ENCODE data around the gene RNF220. TPM values are rescaled to one million over a fixed set of nuclear protein-coding genes. Genes with fewer than 3 reads are reported as not detected.

Gene RNF220
- 62.6 TPM for total RNA-seq
- long read RNA-seq, partial matches to known transcripts: 12 of 105 reads
- long read RNA-seq, other reads (novel, unspliced or antisense): 89 of 105 reads

- intact Hi-C loops (cut with micrococcal nuclease): no loop called here
- TF ChIP-seq, protein P1, sequence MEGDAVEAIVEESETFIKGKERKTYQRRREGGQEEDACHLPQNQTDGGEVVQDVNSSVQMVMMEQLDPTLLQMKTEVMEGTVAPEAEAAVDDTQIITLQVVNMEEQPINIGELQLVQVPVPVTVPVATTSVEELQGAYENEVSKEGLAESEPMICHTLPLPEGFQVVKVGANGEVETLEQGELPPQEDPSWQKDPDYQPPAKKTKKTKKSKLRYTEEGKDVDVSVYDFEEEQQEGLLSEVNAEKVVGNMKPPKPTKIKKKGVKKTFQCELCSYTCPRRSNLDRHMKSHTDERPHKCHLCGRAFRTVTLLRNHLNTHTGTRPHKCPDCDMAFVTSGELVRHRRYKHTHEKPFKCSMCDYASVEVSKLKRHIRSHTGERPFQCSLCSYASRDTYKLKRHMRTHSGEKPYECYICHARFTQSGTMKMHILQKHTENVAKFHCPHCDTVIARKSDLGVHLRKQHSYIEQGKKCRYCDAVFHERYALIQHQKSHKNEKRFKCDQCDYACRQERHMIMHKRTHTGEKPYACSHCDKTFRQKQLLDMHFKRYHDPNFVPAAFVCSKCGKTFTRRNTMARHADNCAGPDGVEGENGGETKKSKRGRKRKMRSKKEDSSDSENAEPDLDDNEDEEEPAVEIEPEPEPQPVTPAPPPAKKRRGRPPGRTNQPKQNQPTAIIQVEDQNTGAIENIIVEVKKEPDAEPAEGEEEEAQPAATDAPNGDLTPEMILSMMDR (IDR thresholded peaks at IDR 0.05; ENCODE audit: borderline replicate concordance): peak; percentile 19
- Histone ChIP-seq H3K9me3 (replicated peaks) (no peaks in the 10 kb centered on the region), H3K4me3 (peak within 1 kb of the TSS; percentile 68), H3K27me3 (ENCODE audit: low read depth) (peaks cover 97% of the 10 kb centered on the region), H3K27ac (replicated peaks) (peak within 1 kb of the TSS; percentile 71), H3K36me3 (no peaks in the 10 kb centered on the region), H3K4me1 (peaks cover 47% of the 10 kb centered on the region)
- DNase-seq: peak; percentile 53
Observed at GRCh38 chr1:44405031-44405797, at the start of gene RNF220. Gene RNF220, plus strand, starts transcription at chr1:44405255.

DNA sequence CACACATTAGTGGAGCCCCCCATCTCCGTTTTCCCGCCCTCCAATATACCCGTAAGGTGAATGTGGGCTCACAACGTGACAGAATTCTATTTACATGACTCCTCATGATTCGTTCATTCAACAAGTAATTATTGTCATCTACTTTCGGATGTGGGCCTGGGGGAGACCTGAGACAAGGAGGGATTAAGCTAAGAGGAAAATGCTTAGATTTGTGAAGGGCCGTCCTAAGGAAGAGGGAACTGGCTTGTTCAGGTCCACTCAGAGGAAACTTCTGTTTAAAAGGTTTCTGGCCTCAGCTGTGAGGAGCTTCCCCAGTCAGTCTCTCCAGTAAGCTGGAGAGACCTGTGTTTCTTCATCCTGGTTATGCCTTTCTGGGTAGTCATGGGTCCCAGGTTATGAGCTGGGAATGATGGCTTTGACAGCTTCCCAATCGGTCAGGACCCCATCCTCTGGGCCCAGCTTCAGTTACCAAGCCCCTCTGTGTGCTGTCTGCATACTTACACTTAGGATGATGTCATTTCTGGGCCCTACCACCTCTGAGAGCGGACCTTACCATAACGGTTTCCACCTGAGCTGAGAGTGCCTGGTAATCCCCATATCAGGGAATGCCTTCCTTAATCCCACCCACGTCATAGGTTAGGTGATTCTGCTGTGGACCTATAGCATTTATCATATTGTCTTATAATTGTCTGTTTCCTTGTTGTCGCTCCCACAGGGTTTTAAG is 49.3 kb upstream of the RNF220 start:
- Histone ChIP-seq H3K4me1 (peaks cover 22% of the 10 kb centered on the region), H3K9me3 (replicated peaks) (no peaks in the 10 kb centered on the region), H3K27me3 (ENCODE audit: low read depth) (no peaks in the 10 kb centered on the region), H3K4me3 (peak overlapping the region; percentile 99), H3K36me3 (no peaks in the 10 kb centered on the region), H3K27ac (replicated peaks) (no peak overlapping the region)
- DNase-seq: no peak
- intact Hi-C loops (cut with micrococcal nuclease): no loop called here
- TF ChIP-seq, protein P1 (IDR thresholded peaks at IDR 0.05; ENCODE audit: borderline replicate concordance): no peak

DNA sequence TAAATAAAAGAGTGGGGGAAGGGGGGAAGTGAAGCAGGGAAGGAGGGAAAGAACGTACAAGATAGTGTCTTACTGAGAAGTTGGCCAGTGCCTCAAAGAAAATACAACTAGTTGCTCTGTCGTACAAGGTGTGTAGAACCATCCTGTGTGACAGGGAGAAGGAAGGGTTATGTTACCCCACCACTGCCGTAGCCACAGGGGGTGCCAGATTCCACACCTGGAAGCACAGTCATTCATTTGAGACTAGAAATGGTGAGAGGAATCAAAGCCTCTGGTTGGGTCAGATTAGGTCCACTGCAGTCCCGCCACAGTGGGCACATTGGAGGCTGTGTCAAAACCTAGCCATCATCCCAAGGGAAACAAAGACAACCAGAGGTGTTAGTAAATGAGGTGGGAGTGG is 47.3 kb upstream of the RNF220 start:
- intact Hi-C loops (cut with micrococcal nuclease): no loop called here
- Histone ChIP-seq H3K4me3 (no peak overlapping the region), H3K36me3 (no peaks in the 10 kb centered on the region), H3K27ac (replicated peaks) (no peak overlapping the region), H3K9me3 (replicated peaks) (no peaks in the 10 kb centered on the region), H3K4me1 (peaks cover 22% of the 10 kb centered on the region), H3K27me3 (ENCODE audit: low read depth) (no peaks in the 10 kb centered on the region)
- no peak for DNase-seq
- TF ChIP-seq, protein P1 (IDR thresholded peaks at IDR 0.05; ENCODE audit: borderline replicate concordance): no peak

DNA sequence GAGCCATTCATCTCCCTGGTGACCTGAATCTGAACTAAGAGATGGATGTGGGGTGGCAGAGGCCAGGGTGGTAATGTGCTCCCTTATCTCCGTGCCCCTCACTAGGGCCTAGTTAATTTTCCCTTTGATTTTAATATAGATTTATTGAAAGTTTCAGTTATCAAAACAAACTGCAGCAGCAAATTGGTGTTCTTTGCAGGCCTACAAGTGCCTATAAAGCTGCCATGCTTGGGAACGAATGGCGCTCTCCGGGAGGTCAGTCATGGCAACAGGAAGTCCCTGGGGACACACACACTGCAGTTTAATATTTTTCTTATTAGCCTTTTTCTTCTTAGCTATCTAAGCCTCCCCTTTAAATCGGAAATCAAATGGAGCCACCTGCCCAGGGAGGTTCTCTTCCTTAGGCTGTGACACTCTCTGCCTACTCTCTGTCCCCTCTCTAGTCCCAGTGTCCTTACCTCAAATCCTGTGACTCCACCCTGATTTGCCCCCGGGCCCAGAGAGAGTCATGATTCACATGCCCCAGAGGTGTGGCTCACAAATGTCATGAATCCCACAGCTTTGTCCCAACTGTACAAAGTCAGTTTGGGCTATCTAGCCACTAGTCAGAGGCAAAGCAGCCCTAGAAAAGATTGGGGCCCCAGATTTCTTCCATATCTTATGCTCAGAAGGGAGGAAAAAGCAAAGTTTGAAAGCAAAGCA is 45.7 kb upstream of the RNF220 start:
- H3K36me3 ChIP-seq: no peaks in the 10 kb centered on the region
- intact Hi-C loops (cut with micrococcal nuclease): no loop called here
- no peaks in the 10 kb centered on the region for H3K27me3 ChIP-seq (ENCODE audit: low read depth)
- no peak for DNase-seq
- TF ChIP-seq, protein P1 (IDR thresholded peaks at IDR 0.05; ENCODE audit: borderline replicate concordance): no peak
- peaks cover 7% of the 10 kb centered on the region for H3K4me1 ChIP-seq
- no peak overlapping the region for H3K4me3 ChIP-seq
- no peaks in the 10 kb centered on the region for H3K9me3 ChIP-seq (replicated peaks)
- no peak overlapping the region for H3K27ac ChIP-seq (replicated peaks)

- no peaks in the 10 kb centered on the region for H3K27me3 ChIP-seq (ENCODE audit: low read depth)
- intact Hi-C loops (cut with micrococcal nuclease): no loop called here
- no peak for DNase-seq
- H3K36me3 ChIP-seq: no peaks in the 10 kb centered on the region
- H3K27ac ChIP-seq (replicated peaks): no peak overlapping the region
- TF ChIP-seq, protein P1 (IDR thresholded peaks at IDR 0.05; ENCODE audit: borderline replicate concordance): peak; percentile 8
- H3K4me1 ChIP-seq: no peaks in the 10 kb centered on the region
- H3K4me3 ChIP-seq: no peak overlapping the region
- H3K9me3 ChIP-seq (replicated peaks): no peaks in the 10 kb centered on the region
Observed at GRCh38 chr1:44361478-44361877, 43.6 kb upstream of the RNF220 start.

Data from left ventricle myocardium inferior (tissue), 1 donor.